Measurements from ENCODE around the gene CR1L.
A peak's percentile ranks its signal among the peaks of the same experiment; 100 is the strongest.
"Not testable (repeated sequence)": the region's sequence is repeated elsewhere in the genome, so short reads cannot be mapped to it uniquely, and the experiment has no call there.

The CR1L gene

DNA sequence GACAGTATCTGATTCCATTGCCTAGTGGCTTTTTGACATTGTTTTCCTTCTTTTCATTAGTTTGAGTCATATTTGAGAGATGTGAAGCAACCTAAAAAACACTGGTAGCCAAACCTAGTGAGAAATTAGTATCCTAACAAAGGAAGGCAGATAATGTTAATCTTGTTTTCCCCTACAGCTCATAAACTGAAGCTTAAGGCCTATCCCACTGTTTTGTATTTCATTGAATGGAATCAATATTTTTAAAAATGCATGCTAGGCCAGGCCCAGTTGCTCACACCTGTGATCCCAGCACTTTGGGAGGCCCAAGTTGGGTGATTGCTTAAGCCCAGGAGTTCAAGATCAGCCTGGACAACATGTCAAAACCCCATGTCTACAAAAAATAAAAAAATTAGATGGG lies 1.2 kb downstream of the CR1L start:
- no peak for DNase-seq (ENCODE audit: low spot score)

GRCh38 chr1:207646944-207647579 lies 2.1 kb downstream of the CR1L start:
- no peak for DNase-seq (ENCODE audit: low spot score)

DNA sequence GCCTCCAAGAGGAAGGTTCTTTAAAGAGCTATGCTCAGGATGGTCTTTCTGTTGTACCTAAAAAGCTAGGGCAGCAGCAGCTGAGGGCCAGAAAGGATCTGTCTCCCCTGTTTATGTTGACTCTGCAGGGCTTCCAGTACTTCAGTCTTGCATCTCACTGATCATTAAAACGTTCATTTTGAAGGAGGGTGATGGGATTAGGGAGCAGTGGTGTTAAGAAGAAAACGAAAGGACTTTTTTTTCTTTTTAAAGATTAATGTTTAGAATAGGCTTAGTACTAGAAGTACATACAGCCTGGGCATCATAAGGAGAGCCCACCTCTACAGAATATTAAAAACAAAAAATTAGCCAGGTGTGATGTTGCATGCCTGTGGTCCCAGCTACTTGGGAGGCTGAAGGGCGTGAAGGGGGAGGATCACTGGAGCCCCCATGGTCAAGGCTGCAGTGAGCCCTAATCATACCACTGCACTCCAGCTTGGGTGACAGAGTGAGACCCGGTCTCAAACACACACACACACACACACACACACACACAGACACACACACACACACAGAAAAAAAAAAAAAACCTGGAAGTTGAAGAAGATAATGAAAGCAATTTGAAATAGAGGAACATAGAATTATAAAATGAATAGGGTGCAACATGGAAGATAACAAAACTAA lies 2.9 kb downstream of the CR1L start:
- no peak for DNase-seq (ENCODE audit: low spot score)

DNA sequence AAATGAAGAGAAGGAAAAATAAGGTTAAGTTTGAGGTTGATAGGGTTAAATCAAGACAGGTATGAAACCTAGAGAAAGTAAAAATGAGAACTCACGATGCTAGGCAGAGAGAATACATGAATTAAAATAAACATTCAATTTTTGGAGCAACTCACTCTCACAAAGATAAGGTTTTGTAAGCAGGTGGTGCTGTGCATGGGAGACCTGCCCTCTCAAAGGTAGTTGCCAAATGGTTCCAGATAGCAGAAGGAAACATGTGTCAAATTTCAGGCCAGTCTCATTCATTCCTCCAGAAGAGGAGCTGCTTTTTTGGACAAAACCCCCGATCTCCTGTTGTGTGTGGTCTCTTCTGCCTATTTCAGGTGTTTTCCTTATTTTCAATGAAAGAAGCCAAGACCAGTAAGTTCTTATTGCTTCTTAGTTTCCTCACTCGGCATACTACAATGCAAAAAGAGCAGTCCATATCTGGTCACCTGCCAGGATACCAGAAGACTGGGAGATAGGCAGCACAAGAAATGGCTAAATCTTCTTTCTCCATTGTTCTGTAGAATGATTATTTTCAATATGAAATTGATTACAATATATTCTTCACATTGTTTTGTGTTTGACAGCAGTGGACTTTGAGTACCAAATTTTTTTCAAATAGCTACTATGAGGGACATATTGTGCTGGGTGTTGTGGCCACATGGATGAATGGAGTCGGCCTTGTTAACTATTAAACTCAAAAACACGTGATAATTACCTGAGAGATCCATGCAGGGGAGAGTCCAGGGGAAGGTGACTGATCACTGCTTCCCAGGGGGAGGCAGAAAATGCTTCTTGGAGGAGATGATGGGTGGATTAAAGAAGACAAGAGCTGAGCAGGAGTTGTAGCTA lies 3.6 kb downstream of the CR1L start:
- no peak for DNase-seq (ENCODE audit: low spot score)

- DNase-seq (ENCODE audit: low spot score) = no peak
These were observed 4.3 kb downstream of the CR1L start for GRCh38 chr1:207649210-207649753.

DNA sequence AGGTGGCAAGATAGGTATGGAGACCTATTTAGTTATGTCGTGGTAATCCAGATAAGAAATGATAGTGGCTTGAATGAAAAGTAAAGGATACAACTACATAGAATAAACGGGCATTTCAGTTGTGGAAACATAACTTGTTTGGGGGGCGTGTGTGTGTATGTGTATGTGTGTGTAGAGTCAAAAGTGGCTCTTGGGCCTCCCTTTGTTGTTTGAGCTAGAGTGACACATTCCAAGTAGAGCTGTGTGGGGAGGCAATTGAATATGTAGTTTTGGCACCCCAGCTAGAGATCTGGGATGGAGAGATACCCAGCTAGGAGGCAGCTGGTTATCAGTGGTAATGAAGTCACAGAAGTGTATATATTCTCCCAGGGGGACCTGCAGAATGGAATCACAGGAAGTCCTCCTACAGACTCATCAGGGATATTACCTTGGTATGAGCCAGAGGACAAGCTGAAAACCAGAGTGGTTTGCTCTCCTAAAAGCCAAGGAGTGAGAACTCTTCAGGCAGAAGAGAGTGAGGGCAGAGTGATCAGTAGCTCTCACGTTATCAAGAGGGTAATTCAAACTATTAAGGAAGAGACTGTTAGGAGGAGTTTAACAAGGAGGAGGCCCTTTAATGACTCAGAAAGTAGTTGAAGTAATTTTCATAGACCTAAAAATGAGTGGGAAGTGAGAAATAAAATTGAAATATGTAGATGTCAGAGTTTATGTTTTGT lies 5.1 kb downstream of the CR1L start:
- DNase-seq (ENCODE audit: low spot score) = no peak

DNA sequence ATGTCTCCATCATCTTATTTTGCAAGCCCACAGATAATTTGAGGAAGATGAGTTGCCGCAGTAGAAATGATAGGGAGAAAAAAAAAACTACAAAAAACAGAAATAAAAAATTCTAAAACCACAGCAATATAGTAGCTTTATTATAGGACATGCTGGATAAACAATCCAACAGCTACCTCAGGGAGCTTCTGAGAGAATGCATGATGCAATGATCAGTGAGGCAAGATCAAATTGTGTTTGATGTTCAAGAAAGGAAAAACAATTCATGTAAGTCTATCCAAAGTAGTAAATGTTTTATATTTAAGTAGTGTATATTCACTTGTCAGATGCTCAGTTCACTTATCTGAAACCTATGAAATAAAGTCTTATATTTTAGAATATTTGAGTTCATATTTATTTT lies 6.7 kb downstream of the CR1L start:
- no peak for DNase-seq (ENCODE audit: low spot score)

DNA sequence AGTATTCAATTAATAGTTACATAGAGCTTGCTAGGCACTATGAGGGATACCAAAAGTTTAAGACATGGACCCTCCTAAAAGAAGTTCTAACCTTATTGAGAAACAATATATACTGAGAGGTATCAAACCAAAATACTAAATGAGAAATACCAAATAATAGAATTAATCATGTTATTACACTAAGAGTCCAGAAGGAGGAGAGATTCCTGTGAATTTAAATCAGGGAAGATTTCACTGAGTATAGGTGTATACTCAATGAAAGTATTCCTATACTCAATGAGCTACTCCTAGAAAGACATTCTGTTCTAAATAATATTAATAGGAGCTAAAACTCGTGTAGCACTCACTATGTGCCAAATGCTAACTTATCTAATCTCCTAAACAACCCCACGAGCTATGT lies 9.4 kb downstream of the CR1L start:
- DNase-seq (ENCODE audit: low spot score) = peak; percentile 17

DNA sequence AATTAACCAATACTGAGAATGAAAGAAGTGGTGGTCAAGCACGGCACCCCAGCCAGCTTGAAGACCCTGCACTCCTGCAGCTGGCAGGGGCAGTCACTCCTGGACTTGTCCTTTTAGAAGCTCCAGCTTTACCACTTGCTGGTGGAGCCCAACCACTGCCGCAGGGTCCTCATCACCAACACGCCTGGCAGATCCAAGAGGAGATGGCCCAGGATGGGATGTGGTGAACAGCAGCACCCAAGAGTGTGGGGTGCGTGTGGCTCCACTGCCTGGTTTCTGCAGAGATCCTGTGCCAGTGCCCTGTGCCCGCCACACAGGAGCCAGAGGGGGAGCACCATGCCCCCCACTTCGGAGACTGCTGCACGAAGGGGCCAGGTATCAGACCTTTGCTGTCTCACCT lies 13.5 kb downstream of the CR1L start:
- no peak for DNase-seq (ENCODE audit: low spot score)

DNA sequence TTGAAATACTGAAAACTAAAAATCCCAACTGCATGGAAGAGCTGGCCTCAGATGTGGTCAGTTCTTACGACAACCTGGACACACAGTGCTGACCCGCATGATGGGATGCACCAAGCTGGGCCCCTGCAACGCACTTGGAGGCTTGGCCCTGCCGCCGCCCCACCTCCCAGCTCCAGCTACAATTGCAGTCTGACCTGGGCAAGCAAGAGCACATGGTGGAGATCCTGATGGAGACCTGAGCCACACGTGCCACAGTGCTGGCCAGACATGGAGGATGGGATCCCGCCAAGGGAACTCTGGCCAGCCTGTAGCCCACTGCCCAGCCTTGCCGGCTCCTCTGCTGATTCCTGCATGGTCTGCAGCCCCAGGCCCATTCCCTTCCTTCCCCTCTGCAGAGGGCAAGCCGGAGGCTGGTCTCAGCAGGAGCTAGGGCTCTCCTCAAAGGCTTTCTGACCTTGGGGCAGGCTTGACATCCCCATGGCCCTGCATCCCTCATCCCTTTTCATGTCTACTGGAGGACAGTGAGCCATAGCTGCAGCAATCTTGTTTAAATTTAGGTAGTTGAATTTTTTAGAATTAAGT lies 14.1 kb downstream of the CR1L start:
- no peak for DNase-seq (ENCODE audit: low spot score)

DNA sequence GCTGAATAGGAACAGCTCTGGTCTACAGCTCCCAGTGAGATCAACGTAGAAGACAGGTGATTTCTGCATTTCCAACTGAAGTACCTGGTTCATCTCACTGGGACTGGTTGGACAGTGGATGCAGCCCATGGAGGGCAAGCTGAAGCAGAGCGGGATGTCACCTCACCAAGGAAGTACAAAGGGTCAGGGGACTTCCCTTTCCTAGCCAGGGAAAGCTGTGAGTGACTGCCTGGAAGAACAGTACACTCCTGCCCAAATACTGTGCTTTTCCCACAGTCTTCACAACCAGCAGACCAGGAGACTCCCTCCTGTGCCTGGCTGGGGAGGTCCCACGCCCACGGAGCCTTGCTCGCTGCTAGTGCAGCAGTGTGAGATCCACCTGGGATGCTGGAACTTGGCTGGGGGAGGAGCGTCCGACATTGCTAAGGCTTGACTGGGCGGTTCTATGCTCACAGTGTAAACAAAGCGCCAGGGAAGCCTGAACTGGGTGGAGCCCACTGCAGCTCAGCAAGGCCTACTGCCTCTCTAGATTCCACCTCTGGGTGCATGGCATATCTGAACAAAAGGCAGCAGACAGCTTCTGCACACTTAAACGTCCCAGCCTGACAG lies 14.7 kb downstream of the CR1L start:
- no peak for DNase-seq (ENCODE audit: low spot score)

GRCh38 chr1:207661420-207661819 lies 16.5 kb downstream of the CR1L start:
- not testable (repeated sequence) for DNase-seq (ENCODE audit: low spot score)

- DNase-seq (ENCODE audit: low spot score) = no peak
These were observed 21.4 kb downstream of the CR1L start for GRCh38 chr1:207666342-207666741.

DNA sequence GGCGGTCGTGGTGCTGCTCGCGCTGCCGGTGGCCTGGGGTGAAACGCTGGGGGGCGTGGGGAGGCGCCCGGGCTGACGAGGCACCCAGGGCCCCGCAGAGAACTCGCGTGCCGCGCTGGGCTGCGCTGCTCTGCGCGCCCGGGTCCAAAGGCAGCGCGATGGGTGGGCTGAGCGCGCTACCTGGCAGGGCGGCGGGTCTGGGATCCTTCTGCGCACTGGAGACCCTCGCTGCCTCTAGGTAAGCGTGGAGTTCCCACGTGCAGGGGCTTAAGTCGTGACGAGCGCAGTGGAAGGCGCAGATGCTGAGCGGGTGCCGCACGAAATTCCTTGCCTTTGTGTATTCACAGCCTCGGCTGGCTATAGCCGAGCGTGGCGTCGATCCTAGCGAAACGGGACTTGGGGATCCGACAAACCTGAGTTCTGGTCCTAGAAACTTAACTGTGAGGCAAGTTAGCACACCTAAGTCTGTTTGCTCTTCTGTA lies 24.6 kb downstream of the CR1L start:
- DNase-seq (ENCODE audit: low spot score) = no peak

- DNase-seq (ENCODE audit: low spot score) = peak; percentile 52
These were observed 25.3 kb downstream of the CR1L start for GRCh38 chr1:207670192-207670591.

- peak; percentile 15 for DNase-seq (ENCODE audit: low spot score)
These were observed 26.1 kb downstream of the CR1L start for GRCh38 chr1:207670997-207671396.

GRCh38 chr1:207672522-207673130 lies 27.7 kb downstream of the CR1L start:
- DNase-seq (ENCODE audit: low spot score) = peak; percentile 67

GRCh38 chr1:207673399-207673798 lies 28.5 kb downstream of the CR1L start:
- no peak for DNase-seq (ENCODE audit: low spot score)

- no peak for DNase-seq (ENCODE audit: low spot score)
These were observed 31.2 kb downstream of the CR1L start for GRCh38 chr1:207676153-207676552.

GRCh38 chr1:207680590-207681388 lies 35.9 kb downstream of the CR1L start:
- DNase-seq (ENCODE audit: low spot score) = not testable (repeated sequence)
